GM18511 (cell line): ENCODE measurements around the gene HMGB1.
A peak's percentile ranks its signal among the peaks of the same experiment; 100 is the strongest.

Experiments used
- ATAC-seq: cut with Tn5 transposase; IDR thresholded peaks from one replicate; pipeline ENCODE4 v1.9.1; 2021; ENCODE audit warnings: mild to moderate bottlenecking, moderate library complexity; ENCODE audit not compliant: unreplicated experiment

The HMGB1 gene

GRCh38 chr13:30431269-30431940, 34.3 kb downstream of the HMGB1 start:
- ATAC-seq, result peak; percentile 54

- peak; percentile 68 for ATAC-seq
Measured at GRCh38 chr13:30429721-30430694, 35.7 kb downstream of the HMGB1 start.

- ATAC-seq, result no peak
Measured at GRCh38 chr13:30429235-30429634, 36.5 kb downstream of the HMGB1 start.

DNA sequence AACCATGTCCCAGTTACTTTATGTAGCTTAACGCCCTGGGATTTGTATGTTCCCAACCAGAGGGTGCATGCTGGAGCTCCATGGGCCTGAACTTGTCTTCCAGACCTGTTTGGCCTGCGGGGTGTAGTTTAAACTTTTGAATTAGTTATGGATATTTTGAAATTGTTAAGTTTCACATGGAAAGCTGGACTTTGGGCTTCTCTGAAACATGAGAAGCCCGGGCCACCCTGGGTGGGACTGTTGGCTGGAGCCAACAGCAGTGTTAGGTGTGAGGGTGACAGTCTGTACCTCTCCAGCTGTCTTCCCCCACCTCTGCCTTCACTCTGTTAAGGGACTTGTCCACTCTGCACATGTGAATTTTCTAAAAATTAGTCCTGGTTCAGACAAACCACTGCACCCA, 41.8 kb downstream of the HMGB1 start:
- ATAC-seq, result no peak

DNA sequence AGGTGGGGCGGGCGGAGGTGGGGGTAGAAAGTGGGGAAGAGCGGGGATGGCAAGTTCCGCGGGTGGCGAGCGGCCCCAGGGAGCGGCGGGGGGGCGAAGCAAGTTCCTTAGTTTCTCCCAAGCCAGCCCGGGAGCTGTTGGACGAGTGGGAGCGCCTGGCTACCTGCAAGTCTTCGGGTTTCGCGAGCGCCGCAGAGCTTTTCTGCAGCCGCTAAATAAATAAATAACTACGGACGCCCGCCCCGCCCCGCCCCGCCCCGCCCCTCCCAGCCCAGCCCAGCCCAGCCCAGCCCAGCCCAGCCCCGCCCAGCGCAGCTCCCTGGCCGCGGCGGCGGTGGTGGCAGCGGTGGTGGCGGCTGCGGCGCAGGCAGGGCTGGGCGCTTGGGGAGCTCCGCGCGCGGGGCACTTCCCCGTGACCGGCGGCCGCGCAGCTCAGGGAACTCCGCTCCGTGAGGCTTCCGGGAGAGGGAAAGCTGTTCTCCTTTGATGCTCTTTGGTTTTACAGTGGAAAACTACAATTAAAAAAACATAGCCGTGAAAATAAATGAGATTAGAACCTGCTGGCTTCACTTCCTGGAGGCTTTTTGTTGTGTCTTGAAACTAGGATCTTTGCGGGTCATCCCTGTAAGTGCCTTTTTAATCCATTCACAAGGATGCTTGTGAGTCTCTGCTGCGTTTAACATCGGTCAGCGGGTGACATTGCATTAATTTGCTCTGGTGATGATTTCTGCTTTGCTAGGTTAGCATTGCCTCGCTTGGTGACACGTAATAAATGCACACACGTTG, 43.5 kb downstream of the HMGB1 start, which contains the start of gene UBE2L5:
Gene UBE2L5, plus strand, starts transcription at position 440 of the 786 bp plus-strand sequence. CDS start 5,498 bp downstream, outside the sequence.
- peak; percentile 80 for ATAC-seq

DNA sequence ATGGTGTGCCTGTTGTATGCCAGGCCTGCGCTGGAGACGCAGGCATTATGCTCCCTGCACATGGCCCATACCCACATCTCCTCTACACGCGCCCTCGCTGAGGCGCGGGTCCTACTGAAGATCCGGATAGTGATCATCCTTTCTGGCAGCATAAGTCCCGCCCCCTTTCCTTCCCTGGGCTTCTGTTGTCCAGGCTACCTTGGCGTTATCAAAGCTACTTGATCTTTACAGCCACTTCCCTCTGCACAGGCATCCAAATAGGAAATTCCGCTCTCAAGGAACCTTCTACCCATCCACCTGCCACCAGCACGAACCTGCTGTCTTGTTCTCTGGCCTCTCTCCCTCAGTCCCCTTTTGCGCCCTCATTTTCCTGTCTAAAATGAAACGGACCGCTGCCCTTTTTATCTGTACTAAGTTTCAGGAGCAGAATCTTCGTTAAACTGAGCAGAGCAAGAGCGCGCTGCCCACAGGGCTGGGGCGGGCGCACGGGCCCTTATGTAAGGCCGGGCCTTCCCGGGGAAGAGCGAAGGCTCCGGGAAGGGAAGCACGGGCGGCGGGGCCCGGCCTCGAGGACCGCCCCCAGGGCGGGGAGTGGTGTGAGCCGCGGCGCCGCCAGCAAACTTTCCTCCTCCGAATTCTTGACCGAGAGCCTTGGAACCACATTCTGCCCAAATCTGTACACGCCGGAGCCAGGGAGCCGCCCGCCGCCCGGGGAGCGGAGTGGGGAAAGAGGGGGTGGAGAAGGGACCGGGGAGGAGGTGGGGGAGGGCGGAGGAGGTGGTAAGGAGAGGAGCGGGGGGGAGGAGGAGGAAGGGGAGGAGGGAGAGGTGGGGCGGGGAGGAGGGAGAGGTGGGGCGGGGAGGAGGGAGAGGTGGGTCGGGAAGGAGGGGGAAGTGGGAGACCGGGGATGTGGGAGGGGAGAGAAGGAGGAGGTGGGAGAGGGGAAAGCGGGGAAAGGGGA, 44.4 kb downstream of the HMGB1 start:
- ATAC-seq, result peak; percentile 39

- ATAC-seq, result no peak
Measured at GRCh38 chr13:30418717-30419459, 46.8 kb downstream of the HMGB1 start.

DNA sequence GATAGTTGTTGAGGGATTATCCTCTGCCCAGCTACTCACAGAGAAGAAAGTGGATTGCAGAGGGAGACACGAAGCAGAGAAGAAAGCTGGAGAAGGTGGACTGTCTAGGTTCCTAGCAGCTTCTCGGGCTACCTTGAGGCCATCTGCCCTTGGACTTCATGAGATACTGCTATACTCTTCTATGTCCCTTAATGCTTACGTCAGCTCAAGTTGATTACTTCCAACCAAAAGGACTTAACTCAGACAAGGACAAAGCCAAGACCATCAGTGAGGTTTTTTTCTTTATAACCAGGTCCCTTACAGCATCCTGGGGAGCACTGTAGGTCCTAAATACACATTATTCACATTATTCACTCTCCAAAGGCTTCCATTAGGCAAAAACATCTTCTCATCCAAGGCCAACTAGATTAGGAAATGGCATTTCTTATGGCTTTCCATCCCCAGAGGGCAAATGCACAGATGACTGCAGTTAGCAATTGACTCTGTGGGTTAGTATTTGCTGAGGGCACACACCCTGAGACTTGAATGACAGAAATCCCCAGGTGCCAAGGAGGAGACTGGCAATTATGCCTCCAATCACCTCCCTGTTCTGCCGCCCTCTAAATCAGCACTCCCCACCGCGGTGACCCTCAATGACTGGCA, 47.5 kb downstream of the HMGB1 start:
- ATAC-seq, result no peak

GRCh38 chr13:30416471-30416870, 49.3 kb downstream of the HMGB1 start:
- no peak for ATAC-seq

GRCh38 chr13:30415430-30416030, 50.2 kb downstream of the HMGB1 start:
- peak; percentile 93 for ATAC-seq

GRCh38 chr13:30413842-30414241, 51.9 kb downstream of the HMGB1 start:
- no peak for ATAC-seq

DNA sequence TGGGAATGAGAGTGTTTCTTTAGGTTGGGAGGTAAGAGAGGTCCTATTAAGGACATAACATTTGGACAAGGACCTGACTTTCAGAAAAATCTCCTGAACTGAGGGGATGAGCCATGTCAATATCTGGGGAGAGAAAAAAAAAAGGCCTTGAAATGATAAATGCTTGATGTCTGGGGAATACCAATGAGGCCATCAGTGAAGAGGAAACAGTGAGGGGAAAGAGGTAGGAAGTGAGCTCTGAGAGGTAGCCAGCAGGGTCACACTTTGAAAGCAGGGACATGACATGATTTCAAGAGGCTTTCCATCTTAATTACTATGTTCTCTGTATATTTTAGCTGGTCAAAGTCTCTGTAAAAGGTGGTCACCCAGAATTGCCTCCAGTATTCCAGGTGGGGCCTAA, 53.4 kb downstream of the HMGB1 start:
- ATAC-seq, result no peak

- ATAC-seq, result no peak
Measured at GRCh38 chr13:30410705-30411125, 55.0 kb downstream of the HMGB1 start.

- ATAC-seq, result no peak
Measured at GRCh38 chr13:30409886-30410704, 55.6 kb downstream of the HMGB1 start.

GRCh38 chr13:30408319-30409101, 57.2 kb downstream of the HMGB1 start:
- peak; percentile 92 for ATAC-seq

DNA sequence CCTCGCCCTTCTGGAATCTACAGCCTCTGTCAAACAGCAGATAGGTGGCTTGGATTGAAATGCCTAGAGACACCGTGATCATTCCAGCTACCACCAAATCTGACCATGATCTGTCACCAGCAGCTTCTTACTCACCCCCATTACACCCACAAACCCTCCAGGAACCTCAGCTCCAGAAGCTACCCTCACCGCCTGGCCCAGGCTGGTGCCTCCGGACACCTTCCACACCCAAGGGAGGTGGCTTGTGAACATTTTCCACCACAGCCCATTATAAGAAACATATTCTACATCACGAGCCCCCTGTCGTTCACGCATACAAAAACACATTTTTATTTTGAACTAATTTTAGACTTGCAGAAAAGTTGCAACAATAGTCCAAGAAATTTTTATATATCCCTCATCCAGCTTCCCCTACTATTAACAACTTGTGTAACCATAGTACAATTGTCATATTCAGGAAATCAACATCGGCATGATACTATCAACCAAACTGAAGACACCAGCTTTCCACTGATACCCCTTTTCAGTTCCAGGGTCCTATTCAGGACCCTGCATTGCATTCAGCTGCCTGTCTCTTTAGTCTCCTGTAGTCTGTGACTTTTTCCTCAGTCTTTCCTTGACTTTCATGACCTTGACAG, 58.8 kb downstream of the HMGB1 start:
- ATAC-seq, result no peak
